Thoracic aorta (tissue), 2 donors: Measurements from ENCODE around the gene ADAMTS6. TPM values are rescaled to one million over a fixed set of nuclear protein-coding genes. Genes with fewer than 3 reads are reported as not detected.

ENCODE experiments used
- ATAC-seq: fragments of 150-250 bp; one replicate; pipeline ENCODE4 v1.8.0; 2017; ENCODE audit warnings: low read depth; ENCODE audit not compliant: insufficient number of reproducible peaks, low FRiP score
- DNase-seq: peaks from one replicate; pipeline ENCODE4 v3.0.0-alpha.2; 2020; ENCODE audit warnings: low spot score
- H3K27ac ChIP-seq, 2 donors: fragments of 200-600 bp; sonication (generic); 1 replicate in 1 of 2; 2 replicates in 1 of 2; pipeline ENCODE4 v1.5.1; 2016; ENCODE audit warnings: mild to moderate bottlenecking in 2 of 2, moderate library complexity in 2 of 2
- H3K27me3 ChIP-seq: fragments of 200-600 bp; sonication (generic); replicated peaks from 2 replicates; pipeline ENCODE4 v1.6.0; 2016; ENCODE audit warnings: mild to moderate bottlenecking; ENCODE audit not compliant: insufficient read depth
- H3K36me3 ChIP-seq: fragments of 200-600 bp; sonication (generic); one replicate; pipeline ENCODE4 v1.5.1; 2016
- H3K4me1 ChIP-seq, 2 donors: fragments of 200-600 bp; sonication (generic); 1 replicate in 1 of 2; 2 replicates in 1 of 2; pipeline versions ENCODE4 v1.5.1 to v1.6.0; 2016; ENCODE audit warnings: low read depth in 2 of 2, mild to moderate bottlenecking in 1 of 2; ENCODE audit not compliant: control insufficient read depth in 1 of 2
- H3K4me3 ChIP-seq: fragments of 200-600 bp; sonication (generic); 2 replicates; pipeline ENCODE4 v1.5.1; 2016; ENCODE audit warnings: mild to moderate bottlenecking
- H3K9me3 ChIP-seq: fragments of 200-600 bp; sonication (generic); 2 replicates; pipeline ENCODE4 v1.5.1; 2016
- total RNA-seq, 2 donors: library from RNA; depleted of rRNA; stranded (reverse); fragments of >200 nt; gene quantifications; one replicate each; pipeline versions ENCODE4 v1.1.0 to v1.2.3, GENCODE V29; 2016
- TF ChIP-seq, protein P1 (sequence below): fragments of 200-600 bp; sonication (generic); IDR thresholded peaks from one replicate; pipeline ENCODE4 v1.5.1; 2019; ENCODE audit warnings: antibody characterized with exemption

ADAMTS6 gene
- total RNA-seq, 2 donors from 2014 or later = 4.9 to 11.8 TPM

- no peak for DNase-seq
- no peaks in the 10 kb centered on the region for H3K36me3 ChIP-seq
- TF ChIP-seq, protein P1, sequence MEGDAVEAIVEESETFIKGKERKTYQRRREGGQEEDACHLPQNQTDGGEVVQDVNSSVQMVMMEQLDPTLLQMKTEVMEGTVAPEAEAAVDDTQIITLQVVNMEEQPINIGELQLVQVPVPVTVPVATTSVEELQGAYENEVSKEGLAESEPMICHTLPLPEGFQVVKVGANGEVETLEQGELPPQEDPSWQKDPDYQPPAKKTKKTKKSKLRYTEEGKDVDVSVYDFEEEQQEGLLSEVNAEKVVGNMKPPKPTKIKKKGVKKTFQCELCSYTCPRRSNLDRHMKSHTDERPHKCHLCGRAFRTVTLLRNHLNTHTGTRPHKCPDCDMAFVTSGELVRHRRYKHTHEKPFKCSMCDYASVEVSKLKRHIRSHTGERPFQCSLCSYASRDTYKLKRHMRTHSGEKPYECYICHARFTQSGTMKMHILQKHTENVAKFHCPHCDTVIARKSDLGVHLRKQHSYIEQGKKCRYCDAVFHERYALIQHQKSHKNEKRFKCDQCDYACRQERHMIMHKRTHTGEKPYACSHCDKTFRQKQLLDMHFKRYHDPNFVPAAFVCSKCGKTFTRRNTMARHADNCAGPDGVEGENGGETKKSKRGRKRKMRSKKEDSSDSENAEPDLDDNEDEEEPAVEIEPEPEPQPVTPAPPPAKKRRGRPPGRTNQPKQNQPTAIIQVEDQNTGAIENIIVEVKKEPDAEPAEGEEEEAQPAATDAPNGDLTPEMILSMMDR = no peak
- H3K9me3 ChIP-seq = no peaks in the 10 kb centered on the region
- no peaks in the 10 kb centered on the region for H3K4me1 ChIP-seq
- ATAC-seq = no peak
- H3K27ac ChIP-seq = no peak overlapping the region
- no peaks in the 10 kb centered on the region for H3K27me3 ChIP-seq
- no peak overlapping the region for H3K4me3 ChIP-seq
These were observed 226.4 kb downstream of the ADAMTS6 start for GRCh38 chr5:65255294-65255693.

- no peaks in the 10 kb centered on the region for H3K4me1 ChIP-seq
- DNase-seq = no peak
- ATAC-seq = no peak
- H3K9me3 ChIP-seq = no peaks in the 10 kb centered on the region
- TF ChIP-seq, protein P1 = no peak
- H3K36me3 ChIP-seq = no peaks in the 10 kb centered on the region
- H3K4me3 ChIP-seq = no peak overlapping the region
- H3K27me3 ChIP-seq = no peaks in the 10 kb centered on the region
- H3K27ac ChIP-seq = no peak overlapping the region
These were observed 228.7 kb downstream of the ADAMTS6 start for GRCh38 chr5:65252977-65253376.

GRCh38 chr5:65248896-65249295, 232.8 kb downstream of the ADAMTS6 start:
- Histone ChIP-seq H3K36me3 (no peaks in the 10 kb centered on the region), H3K27ac (no peak overlapping the region), H3K4me1 (no peaks in the 10 kb centered on the region), H3K4me3 (no peak overlapping the region), H3K9me3 (no peaks in the 10 kb centered on the region), H3K27me3 (no peaks in the 10 kb centered on the region)
- DNase-seq = no peak
- TF ChIP-seq, protein P1 = no peak
- ATAC-seq = no peak

GRCh38 chr5:65247594-65247993, 234.1 kb downstream of the ADAMTS6 start:
- no peaks in the 10 kb centered on the region for H3K4me1 ChIP-seq
- H3K36me3 ChIP-seq = no peaks in the 10 kb centered on the region
- TF ChIP-seq, protein P1 = no peak
- no peak for ATAC-seq
- H3K27me3 ChIP-seq = no peaks in the 10 kb centered on the region
- DNase-seq = no peak
- no peak overlapping the region for H3K27ac ChIP-seq
- no peak overlapping the region for H3K4me3 ChIP-seq
- H3K9me3 ChIP-seq = no peaks in the 10 kb centered on the region

DNA sequence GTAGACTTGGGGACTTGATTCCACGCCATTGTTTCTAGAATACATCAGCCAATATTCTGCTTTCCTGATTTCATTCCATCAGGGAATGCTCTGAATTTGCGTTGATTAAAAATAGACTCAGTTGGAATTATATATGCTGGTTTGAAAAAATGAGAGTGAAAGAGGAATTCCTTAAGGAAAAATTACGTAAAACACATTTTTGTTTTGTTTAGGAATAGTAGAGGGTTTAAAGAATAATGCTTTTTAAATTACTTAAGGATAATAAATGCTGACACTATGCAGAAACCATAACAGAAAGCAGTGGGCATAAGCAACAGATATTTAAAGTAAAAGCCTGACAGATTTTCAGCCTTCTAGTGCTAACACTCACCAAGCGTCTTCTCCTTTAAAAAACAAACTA, 235.0 kb downstream of the ADAMTS6 start:
- ATAC-seq = no peak
- Histone ChIP-seq H3K27me3 (no peaks in the 10 kb centered on the region), H3K36me3 (no peaks in the 10 kb centered on the region), H3K27ac (no peak overlapping the region), H3K4me1 (no peaks in the 10 kb centered on the region), H3K4me3 (no peak overlapping the region), H3K9me3 (no peaks in the 10 kb centered on the region)
- no peak for DNase-seq
- TF ChIP-seq, protein P1 = no peak
